Urinary bladder (tissue), 4 donors: Measurements from ENCODE around the gene NFKB1. TPM values are rescaled to one million over a fixed set of nuclear protein-coding genes. Genes with fewer than 3 reads are reported as not detected.

Experiments used
- DNase-seq: peaks from one replicate; pipeline ENCODE4 v3.0.0-alpha.2; 2015; ENCODE audit errors: extremely low spot score
- H3K27ac ChIP-seq: one replicate; pipeline ENCODE4 v1.5.1; 2013; ENCODE audit warnings: low read depth, mild to moderate bottlenecking, moderate library complexity
- H3K36me3 ChIP-seq: one replicate; pipeline ENCODE4 v1.6.1; 2013; ENCODE audit warnings: mild to moderate bottlenecking, moderate library complexity; ENCODE audit not compliant: insufficient read depth
- H3K4me1 ChIP-seq: one replicate; pipeline ENCODE4 v1.6.1; 2013; ENCODE audit warnings: mild to moderate bottlenecking, moderate library complexity; ENCODE audit not compliant: insufficient read depth
- H3K4me3 ChIP-seq: one replicate; pipeline ENCODE4 v1.5.1; 2013; ENCODE audit warnings: low read depth, low read length
- WGBS: extraction: QIAGEN DNeasy Blood & Tissue Kit; methylation state at CpG from one replicate; pipeline ENCODE4 v1.1.7; 2013; 5-methylcytosine and 5-hydroxymethylcytosine counted together
- polyA plus RNA-seq: library from polyadenylated mRNA; stranded (reverse); fragments of 200-250 nt; gene quantifications from one replicate; pipeline ENCODE4 v1.2.3, GENCODE V29; 2013
- total RNA-seq: library from RNA; depleted of rRNA; stranded (reverse); fragments of >200 nt; gene quantifications from one replicate; pipeline ENCODE4 v1.2.3, GENCODE V29; 2014
- donor health status: healthy with polysubstance abuse.
- donor health status: healthy.

NFKB1 gene
- total and polyA plus RNA-seq, 2 donors = 29.4 to 38.4 TPM

DNA sequence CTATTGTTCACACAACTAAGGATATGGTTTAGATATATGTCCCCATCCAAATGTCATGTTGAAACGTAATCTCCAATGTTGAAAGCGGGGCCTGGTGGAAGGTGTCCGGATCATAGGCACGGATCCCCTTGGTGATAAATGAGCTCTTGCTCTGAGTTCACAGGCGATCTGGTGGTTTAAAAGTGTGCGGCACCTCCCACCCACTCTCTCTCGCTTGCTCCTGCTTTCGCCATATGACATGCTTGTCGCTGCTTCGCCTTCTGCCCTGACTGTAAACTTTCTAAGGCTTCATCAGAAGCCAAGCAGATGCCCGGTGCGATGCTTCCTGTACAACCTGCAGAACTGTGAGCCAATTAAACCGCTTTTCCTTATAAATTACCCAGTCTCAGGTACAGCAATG, 128.5 kb downstream of the NFKB1 start:
- Histone ChIP-seq H3K27ac (no peak overlapping the region), H3K4me1 (no peaks in the 10 kb centered on the region), H3K4me3 (no peak overlapping the region), H3K36me3 (no peaks in the 10 kb centered on the region)
- no peak for DNase-seq
- 82% methylated on average over 13 of the region's 13 CpGs for WGBS

- no peaks in the 10 kb centered on the region for H3K36me3 ChIP-seq
- no peak for DNase-seq
- 79% methylated on average over 7 of the region's 7 CpGs for WGBS
- no peak overlapping the region for H3K4me3 ChIP-seq
- no peaks in the 10 kb centered on the region for H3K4me1 ChIP-seq
- H3K27ac ChIP-seq = no peak overlapping the region
Measured at GRCh38 chr4:102631616-102632015, 130.5 kb downstream of the NFKB1 start.

DNA sequence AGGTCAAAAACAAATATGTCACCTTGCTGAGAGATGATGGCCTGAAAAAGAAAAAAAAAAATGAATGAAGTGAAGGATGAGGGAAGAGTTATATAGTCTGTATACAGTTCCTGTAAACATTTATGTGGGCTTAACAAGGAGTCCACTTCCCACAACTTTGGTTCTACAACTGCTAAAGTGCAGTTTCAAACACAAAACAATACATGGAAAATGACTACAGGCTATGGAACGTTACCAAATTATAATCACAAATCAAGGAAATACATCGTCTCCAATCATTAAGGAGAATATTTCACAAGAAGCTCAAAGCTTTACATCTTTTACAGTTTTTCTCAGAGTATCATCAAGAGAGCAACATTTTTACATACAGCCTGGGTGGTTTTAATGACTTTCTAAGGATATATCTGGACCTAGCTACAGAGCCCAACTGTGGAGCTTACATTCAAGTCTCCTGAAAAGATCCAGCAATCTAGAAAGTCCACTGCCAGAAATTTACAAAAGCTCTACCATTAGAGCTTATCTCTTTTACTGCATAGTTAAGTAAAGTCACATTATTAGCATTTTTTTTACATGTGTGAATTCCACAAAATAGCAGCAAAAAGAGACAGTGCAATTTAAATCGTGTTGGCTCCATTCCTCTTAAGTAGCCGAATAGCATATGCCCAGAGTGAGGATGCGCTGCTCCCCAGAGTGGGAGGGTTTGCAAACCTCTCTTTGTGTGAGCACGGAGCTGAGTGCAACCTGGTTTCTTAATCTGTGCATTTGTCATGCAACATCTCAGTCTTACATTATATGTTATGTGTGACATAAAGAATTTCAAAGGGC, 131.3 kb downstream of the NFKB1 start:
- DNase-seq = no peak
- no peak overlapping the region for H3K27ac ChIP-seq
- WGBS = 57% methylated on average over 6 of the region's 6 CpGs
- H3K36me3 ChIP-seq = no peaks in the 10 kb centered on the region
- H3K4me3 ChIP-seq = no peak overlapping the region
- H3K4me1 ChIP-seq = no peaks in the 10 kb centered on the region

DNA sequence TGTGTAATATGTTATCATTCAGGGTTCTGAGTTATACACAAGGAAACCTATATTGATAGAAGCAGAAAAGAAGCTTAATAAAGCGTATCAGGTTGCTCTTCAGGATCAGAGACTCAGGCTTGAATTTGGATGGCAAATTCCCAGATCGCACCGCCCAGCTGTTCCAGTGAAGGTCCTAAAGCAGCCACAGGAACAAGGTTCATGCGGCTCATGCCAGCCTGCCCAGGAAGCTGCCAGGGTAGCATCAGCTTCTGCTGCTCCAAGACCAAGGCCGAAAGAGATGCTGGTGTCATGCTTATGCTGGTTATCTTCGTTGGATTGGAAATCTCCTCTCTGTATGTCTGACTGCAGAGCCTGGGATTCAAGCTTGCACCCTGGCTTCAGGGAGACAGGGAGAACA, 131.9 kb downstream of the NFKB1 start:
- WGBS = 76% methylated on average over 6 of the region's 6 CpGs
- no peak overlapping the region for H3K4me3 ChIP-seq
- DNase-seq = no peak
- H3K36me3 ChIP-seq = no peaks in the 10 kb centered on the region
- H3K4me1 ChIP-seq = no peaks in the 10 kb centered on the region
- H3K27ac ChIP-seq = no peak overlapping the region

- DNase-seq = no peak
- 75% methylated on average over 3 of the region's 3 CpGs for WGBS
- Histone ChIP-seq H3K36me3 (peaks cover 2% of the 10 kb centered on the region), H3K27ac (no peak overlapping the region), H3K4me3 (no peak overlapping the region), H3K4me1 (no peaks in the 10 kb centered on the region)
Measured at GRCh38 chr4:102637391-102637790, 136.2 kb downstream of the NFKB1 start.

- no peak for DNase-seq
- WGBS = 59% methylated on average over 1 of the region's 1 CpG
- Histone ChIP-seq H3K4me3 (no peak overlapping the region), H3K4me1 (no peaks in the 10 kb centered on the region), H3K36me3 (peaks cover 2% of the 10 kb centered on the region), H3K27ac (no peak overlapping the region)
Measured at GRCh38 chr4:102638621-102639020, 137.5 kb downstream of the NFKB1 start.

GRCh38 chr4:102639598-102639997, 138.4 kb downstream of the NFKB1 start:
- WGBS = 91% methylated on average over 7 of the region's 7 CpGs

GRCh38 chr4:102640669-102641068, 139.5 kb downstream of the NFKB1 start:
- H3K4me3 ChIP-seq = no peak overlapping the region
- no peak for DNase-seq
- 90% methylated on average over 4 of the region's 4 CpGs for WGBS
- H3K36me3 ChIP-seq = peaks cover 2% of the 10 kb centered on the region
- no peak overlapping the region for H3K27ac ChIP-seq
- no peaks in the 10 kb centered on the region for H3K4me1 ChIP-seq

More at GRCh38 chr4:102639598-102639997, 138.4 kb downstream of the NFKB1 start:
- Histone ChIP-seq H3K4me1 (no peaks in the 10 kb centered on the region), H3K27ac (no peak overlapping the region), H3K36me3 (peaks cover 2% of the 10 kb centered on the region), H3K4me3 (no peak overlapping the region)
- no peak for DNase-seq

DNA sequence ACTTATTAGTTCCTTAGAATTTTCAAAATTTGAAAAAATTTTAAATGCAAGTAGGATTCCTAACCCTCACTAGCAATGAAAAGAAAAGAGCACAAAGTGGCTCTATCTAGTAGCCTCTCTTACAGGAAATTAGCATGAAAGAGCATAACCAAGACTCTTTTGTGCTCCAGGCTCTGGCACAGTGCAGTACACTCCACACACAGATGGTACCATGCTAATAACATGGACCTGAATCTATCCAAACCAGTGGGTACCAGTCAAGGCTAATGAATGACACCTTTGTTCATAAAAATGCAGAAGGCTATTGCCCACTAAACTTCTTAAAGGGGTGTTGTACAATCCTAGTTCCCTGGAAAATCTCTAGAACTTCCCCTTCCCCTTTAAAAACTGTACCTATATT, 140.6 kb downstream of the NFKB1 start:
- Histone ChIP-seq H3K27ac (no peak overlapping the region), H3K4me1 (no peaks in the 10 kb centered on the region), H3K36me3 (peaks cover 2% of the 10 kb centered on the region), H3K4me3 (no peak overlapping the region)
- no peak for DNase-seq

GRCh38 chr4:102642631-102643298, 141.6 kb downstream of the NFKB1 start:
- 72% methylated on average over 5 of the region's 5 CpGs for WGBS
- Histone ChIP-seq H3K4me3 (no peak overlapping the region), H3K4me1 (no peaks in the 10 kb centered on the region), H3K27ac (no peak overlapping the region), H3K36me3 (peaks cover 2% of the 10 kb centered on the region)
- no peak for DNase-seq

DNA sequence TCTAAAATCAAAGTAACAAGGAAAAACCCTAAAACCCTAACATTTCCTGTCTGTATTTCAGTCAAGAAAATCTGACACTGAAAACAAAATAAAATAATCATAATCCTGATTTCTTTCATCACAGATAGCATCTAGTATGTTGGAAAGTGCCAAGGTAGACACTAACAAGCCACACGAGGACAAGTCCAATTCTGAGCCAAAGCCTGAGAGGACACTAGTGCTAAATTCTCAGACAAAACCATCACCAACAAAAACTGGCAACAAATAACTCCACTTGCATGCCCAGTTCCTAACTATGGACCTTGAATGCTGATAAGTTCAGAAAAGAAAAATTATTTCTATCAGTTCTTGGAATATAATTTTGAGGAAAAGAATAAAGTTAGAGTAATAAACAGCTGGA, 146.0 kb downstream of the NFKB1 start:
- Histone ChIP-seq H3K27ac (no peak overlapping the region), H3K36me3 (no peaks in the 10 kb centered on the region), H3K4me1 (no peaks in the 10 kb centered on the region), H3K4me3 (no peak overlapping the region)
- 67% methylated on average over 1 of the region's 1 CpG for WGBS
- no peak for DNase-seq

- DNase-seq = no peak
- Histone ChIP-seq H3K4me1 (no peaks in the 10 kb centered on the region), H3K36me3 (no peaks in the 10 kb centered on the region), H3K27ac (no peak overlapping the region), H3K4me3 (no peak overlapping the region)
- 70% methylated on average over 5 of the region's 5 CpGs for WGBS
Measured at GRCh38 chr4:102657206-102657605, 156.0 kb downstream of the NFKB1 start.

DNA sequence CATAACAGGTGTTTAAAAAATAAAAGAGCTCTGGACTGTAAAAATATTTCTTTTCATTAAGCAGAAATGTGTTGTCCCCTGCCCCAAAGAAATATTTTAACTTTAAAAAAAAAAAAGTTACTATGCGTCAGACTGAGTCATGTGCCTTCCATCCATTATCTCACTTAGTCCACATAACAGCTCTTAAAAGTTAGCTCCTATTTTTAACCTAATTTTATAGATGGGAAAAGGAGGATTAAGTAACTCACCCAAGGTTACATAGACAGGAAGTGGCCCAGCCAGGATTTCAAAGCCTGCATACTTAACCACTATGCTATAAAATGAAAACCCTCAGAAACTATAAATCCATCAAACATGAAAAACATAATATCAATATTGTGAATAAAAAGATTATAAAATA, 161.9 kb downstream of the NFKB1 start:
- no peak for DNase-seq
- Histone ChIP-seq H3K36me3 (no peaks in the 10 kb centered on the region), H3K4me3 (no peak overlapping the region), H3K4me1 (no peaks in the 10 kb centered on the region), H3K27ac (no peak overlapping the region)
- 60% methylated on average over 1 of the region's 1 CpG for WGBS

DNA sequence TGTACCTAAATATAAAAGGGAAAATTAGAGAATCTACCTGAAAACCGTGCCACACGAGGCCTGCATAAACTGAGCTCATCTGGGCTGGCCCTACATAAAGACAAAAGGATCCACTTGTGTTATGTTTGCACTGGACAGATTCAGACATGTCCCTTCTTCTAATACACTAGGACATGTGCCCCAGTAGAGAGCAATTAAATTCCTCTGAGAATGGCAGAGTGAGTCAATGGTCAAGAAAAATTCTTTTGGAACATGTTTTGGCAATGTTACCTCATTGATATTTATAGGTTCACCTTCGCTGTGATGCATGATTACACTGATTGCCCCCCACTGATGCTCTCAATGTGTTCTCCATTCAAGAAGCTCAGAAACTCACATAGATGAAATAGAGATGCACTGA, 164.4 kb downstream of the NFKB1 start:
- no peak overlapping the region for H3K27ac ChIP-seq
- no peaks in the 10 kb centered on the region for H3K4me1 ChIP-seq
- WGBS = 88% methylated on average over 3 of the region's 3 CpGs
- H3K36me3 ChIP-seq = no peaks in the 10 kb centered on the region
- DNase-seq = no peak
- no peak overlapping the region for H3K4me3 ChIP-seq
